SK-N-SH treated with all-trans-retinoic acid at 6 μM for 48 hours (cell line): Measurements from ENCODE around the gene ZNF785.

ENCODE experiments used
- ATAC-seq: fragments of 200-7000 bp; cut with Tn5 transposase; 3 replicates; pipeline ENCODE4 v1.9.1; 2020; ENCODE audit warnings: mild to moderate bottlenecking, moderate library complexity
- BACH2 ChIP-seq: fragments of 250-450 bp; sonication (Bioruptor Pico); IDR thresholded peaks from 2 replicates; pipeline ENCODE4 v1.9.0; 2021; ENCODE audit warnings: mild to moderate bottlenecking, borderline replicate concordance
- CSDC2 ChIP-seq: fragments of 250-450 bp; sonication (Bioruptor Pico); IDR thresholded peaks from 2 replicates; pipeline ENCODE4 v1.5.0; 2020; ENCODE audit warnings: mild to moderate bottlenecking, moderate library complexity
- CSRNP3 ChIP-seq: fragments of 250-450 bp; sonication (Bioruptor Pico); IDR thresholded peaks from 2 replicates; pipeline ENCODE4 v1.5.1; 2021; ENCODE audit warnings: mild to moderate bottlenecking, moderate library complexity
- GLIS3 ChIP-seq: fragments of 250-450 bp; sonication (Bioruptor Pico); IDR thresholded peaks from 2 replicates; pipeline ENCODE4 v1.5.0; 2020; ENCODE audit warnings: mild to moderate bottlenecking, moderate library complexity
- ISL1 ChIP-seq: fragments of 250-450 bp; sonication (Bioruptor Pico); IDR thresholded peaks from 2 replicates; pipeline ENCODE4 v2.1.2; 2022; ENCODE audit warnings: mild to moderate bottlenecking, moderate library complexity
- OSR1 ChIP-seq: fragments of 250-450 bp; sonication (Bioruptor Pico); IDR thresholded peaks from 2 replicates; pipeline ENCODE4 v1.8.0; 2022; ENCODE audit warnings: moderate library complexity, mild to moderate bottlenecking, inconsistent platforms
- POU6F1 ChIP-seq: fragments of 250-450 bp; sonication (Bioruptor Pico); IDR thresholded peaks from 2 replicates; pipeline ENCODE4 v1.8.0; 2021; ENCODE audit warnings: low read depth, mild to moderate bottlenecking, moderate library complexity, borderline replicate concordance
- PPARA ChIP-seq: fragments of 250-450 bp; sonication (Bioruptor Pico); IDR thresholded peaks from 2 replicates; pipeline ENCODE4 v1.5.0; 2020; ENCODE audit warnings: mild to moderate bottlenecking, borderline replicate concordance
- RARB ChIP-seq: fragments of 250-450 bp; sonication (Bioruptor Pico); IDR thresholded peaks from 2 replicates; pipeline ENCODE4 v1.8.0; 2021; ENCODE audit warnings: mild to moderate bottlenecking, moderate library complexity
- TCF4 ChIP-seq: fragments of 250-450 bp; sonication (Bioruptor Pico); IDR thresholded peaks from 2 replicates; pipeline ENCODE4 v1.8.0; 2021; ENCODE audit warnings: mild to moderate bottlenecking, moderate library complexity, borderline replicate concordance
- TSHZ2 ChIP-seq: fragments of 250-450 bp; sonication (Bioruptor Pico); IDR thresholded peaks from 2 replicates; pipeline ENCODE4 v1.5.0; 2020; ENCODE audit warnings: mild to moderate bottlenecking, moderate library complexity
- ZFP3 ChIP-seq: fragments of 250-450 bp; sonication (Bioruptor Pico); IDR thresholded peaks from 2 replicates; pipeline ENCODE4 v1.5.0; 2020; ENCODE audit warnings: mild to moderate bottlenecking, moderate library complexity
- ZFP30 ChIP-seq: fragments of 450-650 bp; formaldehyde crosslinking; IDR thresholded peaks from 2 replicates; pipeline ENCODE4 v1.5.0; 2022; ENCODE audit warnings: mild to moderate bottlenecking, moderate library complexity
- TF ChIP-seq, protein P1 (sequence below): fragments of 250-450 bp; sonication (Bioruptor Pico); IDR thresholded peaks from 2 replicates; pipeline ENCODE4 v1.5.1; 2020; ENCODE audit warnings: low read depth, mild to moderate bottlenecking, moderate library complexity

The ZNF785 gene

DNA sequence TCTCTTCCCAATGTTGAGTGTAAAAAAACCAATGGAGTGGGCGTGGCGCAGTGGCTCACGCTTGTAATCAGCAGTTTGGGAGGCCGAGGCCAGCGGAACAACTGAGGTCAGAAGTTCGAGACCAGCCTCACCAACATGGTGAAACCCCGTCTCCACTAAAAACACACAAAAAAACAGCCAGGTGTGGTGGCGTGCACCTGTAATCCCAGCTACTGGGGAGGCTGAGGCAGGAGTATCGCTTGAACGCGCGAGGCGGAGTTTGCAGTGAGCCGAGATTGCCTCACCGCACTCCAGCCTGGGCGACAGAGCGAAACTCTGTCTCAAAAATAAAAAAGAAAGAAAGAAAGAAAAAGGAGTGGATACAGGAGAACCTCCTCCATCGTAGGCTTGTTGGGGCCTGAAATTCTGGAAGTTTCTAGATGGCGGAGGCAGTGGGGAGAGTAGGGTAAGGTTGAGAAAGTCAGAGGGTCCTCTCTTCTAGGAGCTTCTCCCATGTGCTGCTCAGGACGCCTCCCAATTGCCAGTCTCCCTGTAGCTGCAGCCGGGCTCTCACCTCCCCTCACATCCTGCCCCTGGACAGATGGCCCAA, 26.6 kb downstream of the ZNF785 start:
- TF ChIP-seq GLIS3 (CRISPR knock-in tag), result no peak
- TF ChIP-seq TSHZ2 (CRISPR knock-in tag), result 0 out of 2 replicates have a peak, but pooled peaks have one; percentile 8
- no peak for ATAC-seq

DNA sequence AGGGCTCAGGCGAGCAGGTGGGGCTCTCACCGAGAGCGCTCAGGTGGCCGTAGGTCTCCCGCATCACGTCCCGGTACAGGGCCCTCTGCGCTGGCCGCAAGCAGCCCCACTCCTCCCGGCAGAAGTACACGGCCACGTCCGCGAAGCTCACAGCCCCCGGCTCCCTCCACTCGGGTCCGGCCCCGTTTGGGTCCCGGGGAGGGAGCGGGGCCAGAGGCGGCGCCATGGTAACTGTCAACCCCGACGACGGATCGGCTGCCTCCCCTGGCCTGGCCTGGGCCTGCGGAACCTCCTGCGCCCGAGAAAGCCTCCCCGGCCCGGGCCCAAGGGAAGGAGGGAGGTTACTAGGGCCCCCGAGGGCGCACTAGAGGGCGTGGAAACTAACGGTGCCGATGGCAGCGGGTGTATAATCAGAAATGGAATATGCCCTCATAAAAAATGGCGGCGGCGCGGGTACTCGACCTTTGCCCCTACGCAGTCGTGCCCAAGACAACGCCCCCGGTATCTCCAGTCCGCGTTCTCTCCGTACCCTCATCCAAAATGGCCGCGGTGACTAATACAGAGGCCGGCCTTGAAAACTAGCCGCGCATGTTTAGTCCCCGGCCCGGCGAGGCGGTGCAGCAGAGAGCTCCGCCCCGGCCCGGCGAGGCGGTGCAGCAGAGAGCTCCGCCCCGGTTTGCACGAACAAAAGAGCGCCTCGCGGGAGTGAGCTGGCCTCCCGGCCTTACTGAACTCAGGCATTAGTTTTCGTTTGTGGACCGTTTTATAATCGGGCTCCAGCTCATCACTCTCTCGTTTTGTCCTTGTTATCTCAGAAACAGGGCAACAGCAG, 27.3 kb downstream of the ZNF785 start, which contains the start of gene ZNF764:
ZNF764 (minus strand) TSS at position 418 of the 832 bp plus-strand sequence; CDS start at position 226, 192 bp downstream.
- TF ChIP-seq CSRNP3 (CRISPR knock-in tag), result no peak
- TF ChIP-seq TSHZ2 (CRISPR knock-in tag), result 0 out of 2 replicates have a peak, but pooled peaks have one; percentile 21
- peak; percentile 99 for ATAC-seq

DNA sequence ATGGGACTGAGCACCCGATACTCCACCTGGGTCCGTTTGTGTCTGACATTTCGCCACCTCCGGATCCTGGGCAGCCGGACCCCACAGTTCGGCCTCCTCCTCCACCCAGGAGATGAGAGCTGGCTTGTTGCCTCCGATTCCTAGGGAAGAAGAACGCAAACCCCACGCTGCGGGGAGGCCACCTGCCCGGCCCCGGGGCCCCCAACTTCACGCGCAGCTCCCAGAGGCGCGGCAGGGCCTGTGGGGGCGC, 27.9 kb downstream of the ZNF785 start:
- ATAC-seq, result peak; percentile 18
- TF ChIP-seq ISL1 (CRISPR knock-in tag) (no peak), TCF4 (CRISPR knock-in tag) (no peak), ZFP3 (no peak), CSDC2 (CRISPR knock-in tag) (no peak), OSR1 (CRISPR knock-in tag) (no peak), PPARA (CRISPR knock-in tag) (no peak), ZFP30 (CRISPR knock-in tag) (no peak), GLIS3 (CRISPR knock-in tag) (no peak), POU6F1 (CRISPR knock-in tag) (no peak), BACH2 (CRISPR knock-in tag) (no peak), RARB (CRISPR knock-in tag) (no peak), CSRNP3 (CRISPR knock-in tag) (no peak)
- TF ChIP-seq, protein P1, sequence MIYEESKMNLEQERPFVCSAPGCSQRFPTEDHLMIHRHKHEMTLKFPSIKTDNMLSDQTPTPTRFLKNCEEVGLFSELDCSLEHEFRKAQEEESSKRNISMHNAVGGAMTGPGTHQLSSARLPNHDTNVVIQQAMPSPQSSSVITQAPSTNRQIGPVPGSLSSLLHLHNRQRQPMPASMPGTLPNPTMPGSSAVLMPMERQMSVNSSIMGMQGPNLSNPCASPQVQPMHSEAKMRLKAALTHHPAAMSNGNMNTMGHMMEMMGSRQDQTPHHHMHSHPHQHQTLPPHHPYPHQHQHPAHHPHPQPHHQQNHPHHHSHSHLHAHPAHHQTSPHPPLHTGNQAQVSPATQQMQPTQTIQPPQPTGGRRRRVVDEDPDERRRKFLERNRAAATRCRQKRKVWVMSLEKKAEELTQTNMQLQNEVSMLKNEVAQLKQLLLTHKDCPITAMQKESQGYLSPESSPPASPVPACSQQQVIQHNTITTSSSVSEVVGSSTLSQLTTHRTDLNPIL, result no peak
